Heart left ventricle (tissue), 16 donors: ENCODE measurements around the gene HS6ST3. TPM values are rescaled to one million over a fixed set of nuclear protein-coding genes. Genes with fewer than 3 reads are reported as not detected.
"Not testable (repeated sequence)": the region's sequence is repeated elsewhere in the genome, so short reads cannot be mapped to it uniquely, and the experiment has no call there.

Experiments used
- ATAC-seq, 4 donors: fragments of 200-7000 bp; cut with Tn5 transposase; one replicate each; pipeline ENCODE4 v1.9.1; 2020 to 2022; ENCODE audit warnings: moderate library complexity in 4 of 4, mild to moderate bottlenecking in 3 of 4, moderate number of reproducible peaks in 1 of 4
- DNase-seq, 5 donors: peaks; one replicate each; pipeline ENCODE4 v3.0.0-alpha.2; 2020
- H3K27ac ChIP-seq, 12 donors: fragments of 200-600 bp; sonication (generic) in 4 of 12; one replicate each; pipeline versions ENCODE4 v1.5.0 to v1.8.0; 2016 to 2022; ENCODE audit warnings: mild to moderate bottlenecking in 2 of 12
- H3K27me3 ChIP-seq, 9 donors: fragments of 200-600 bp; sonication (generic) in 2 of 9; one replicate each; pipeline versions ENCODE4 v1.5.1 to v1.8.0; 2016 to 2022; ENCODE audit warnings: mild to moderate bottlenecking in 3 of 9
- H3K36me3 ChIP-seq, 9 donors: fragments of 200-600 bp; sonication (generic) in 2 of 9; one replicate each; pipeline versions ENCODE4 v1.5.0 to v1.8.0; 2018 to 2022; ENCODE audit warnings: mild to moderate bottlenecking in 2 of 9
- H3K4me1 ChIP-seq, 12 donors: fragments of 200-600 bp; sonication (generic) in 4 of 12; one replicate each; pipeline versions ENCODE4 v1.5.0 to v1.8.0; 2016 to 2022; ENCODE audit warnings: mild to moderate bottlenecking in 3 of 12
- H3K4me3 ChIP-seq, 12 donors: fragments of 200-600 bp; sonication (generic) in 4 of 12; one replicate each; pipeline versions ENCODE4 v1.5.0 to v1.8.0; 2017 to 2022; ENCODE audit warnings: mild to moderate bottlenecking in 9 of 12, moderate library complexity in 4 of 12
- H3K9me3 ChIP-seq, 12 donors: fragments of 200-600 bp; sonication (generic) in 4 of 12; one replicate each; pipeline versions ENCODE4 v1.5.0 to v1.8.0; 2016 to 2022; ENCODE audit warnings: mild to moderate bottlenecking in 1 of 12
- POLR2A ChIP-seq, 2 donors: fragments of 450-650 bp; IDR thresholded peaks; one replicate each; pipeline ENCODE4 v1.6.1; 2017; ENCODE audit warnings: antibody characterized with exemption in 2 of 2, mild to moderate bottlenecking in 2 of 2, moderate library complexity in 2 of 2
- WGBS, 4 donors: extraction: QIAGEN DNeasy Blood & Tissue Kit in 2 of 4; methylation state at CpG; one replicate each; pipeline versions ENCODE4 v1.1.5 to v1.1.7; 2013 to 2018; 5-methylcytosine and 5-hydroxymethylcytosine counted together
- intact Hi-C, 10 donors: fragments of 100-400 bp; cut with DNase I; formaldehyde crosslinking; loops; one replicate each; pipeline versions ENCODE4 v1.11.1 to v1.14.2; 2022
- polyA plus RNA-seq, 2 donors: library from polyadenylated mRNA; stranded (reverse); fragments of 200-250 nt; gene quantifications; one replicate each; pipeline ENCODE4 v1.2.3, GENCODE V29; 2013
- total RNA-seq, 9 donors: library from RNA; depleted of rRNA in 2 of 9; stranded (reverse); fragments of >200 nt in 2 of 9; fragmentation: NEBNext Ultra II Directional in 3 of 9; extraction: Animal tissue kit (Norgen Biotek cat#: 25700) in 3 of 9; gene quantifications; one replicate each; pipeline versions ENCODE4 v1.1.0 to v1.2.4, GENCODE V29; 2016 to 2023
- TF ChIP-seq, protein P1 (sequence below), 12 donors: fragments of 200-600 bp; sonication (generic) in 4 of 12; IDR thresholded peaks; one replicate each; pipeline versions ENCODE4 v1.5.0 to v1.8.0; 2018 to 2022; ENCODE audit warnings: antibody characterized with exemption in 12 of 12, mild to moderate bottlenecking in 5 of 12
- donor health status: ischemic (EF 13 %, LVEDD 7.1; RV severe dilation, severe dysfunction).
- donor health status: healthy with polysubstance abuse.
- donor health status: DM: no; HTN: yes; CAD: no.
- donor health status: DM: no; HTN: no; CAD: no.
- donor health status: ischemic (EF 25% LVEDD 6.9; RV normal size, moderate dysfunction).
- donor health status: ischemic (EF 25% LVEDD 5.7; RV mildly dilated, moderate dysfunction).
- donor health status: healthy.
- donor health status: DM: yes; HTN: yes; CAD: no.
- donor health status: ischemic (EF 35%, LVEDD 5.7; RV mildly dilated, moderate dysfunction).
- donor health status: nonischemic (EF 11% LVEDD 7.7; RV severe dilation, severe dysfunction).
- donor health status: DM: yes; HTN: yes; CAD: no.
- donor health status: PGD.
- donor health status: ischemic (EF 29% LVEDD 5.4; RV normal size, mild dysfunction).
- donor health status: nonischemic (EF 23%, LVEDD 6.1; RV moderate dilation, normal function).

HS6ST3 gene
- total and polyA plus RNA-seq, 11 donors = 0.01 to 5.2 (median 1.2) TPM

DNA sequence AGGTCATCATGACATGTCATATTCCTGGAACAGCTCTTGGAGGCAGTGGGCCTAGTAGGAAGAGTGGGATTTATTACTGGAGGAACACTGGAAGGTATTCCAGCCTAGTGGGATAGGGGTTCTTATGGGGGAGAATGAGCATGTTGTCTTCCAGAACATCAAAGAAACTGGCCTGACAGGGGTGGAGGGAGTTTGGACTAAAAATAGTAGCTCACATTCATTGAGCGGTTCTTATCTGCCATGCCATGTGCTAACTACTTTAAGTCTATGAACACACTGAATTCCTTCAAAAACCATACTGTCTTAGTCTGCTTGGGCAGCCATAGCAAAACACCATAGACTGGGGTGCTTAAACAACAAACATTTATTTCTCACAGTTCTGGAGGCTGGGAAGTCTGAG is 413.6 kb downstream of the HS6ST3 start:
- no peak for TF ChIP-seq POLR2A (IDR thresholded peaks at IDR 0.05)
- TF ChIP-seq, protein P1, sequence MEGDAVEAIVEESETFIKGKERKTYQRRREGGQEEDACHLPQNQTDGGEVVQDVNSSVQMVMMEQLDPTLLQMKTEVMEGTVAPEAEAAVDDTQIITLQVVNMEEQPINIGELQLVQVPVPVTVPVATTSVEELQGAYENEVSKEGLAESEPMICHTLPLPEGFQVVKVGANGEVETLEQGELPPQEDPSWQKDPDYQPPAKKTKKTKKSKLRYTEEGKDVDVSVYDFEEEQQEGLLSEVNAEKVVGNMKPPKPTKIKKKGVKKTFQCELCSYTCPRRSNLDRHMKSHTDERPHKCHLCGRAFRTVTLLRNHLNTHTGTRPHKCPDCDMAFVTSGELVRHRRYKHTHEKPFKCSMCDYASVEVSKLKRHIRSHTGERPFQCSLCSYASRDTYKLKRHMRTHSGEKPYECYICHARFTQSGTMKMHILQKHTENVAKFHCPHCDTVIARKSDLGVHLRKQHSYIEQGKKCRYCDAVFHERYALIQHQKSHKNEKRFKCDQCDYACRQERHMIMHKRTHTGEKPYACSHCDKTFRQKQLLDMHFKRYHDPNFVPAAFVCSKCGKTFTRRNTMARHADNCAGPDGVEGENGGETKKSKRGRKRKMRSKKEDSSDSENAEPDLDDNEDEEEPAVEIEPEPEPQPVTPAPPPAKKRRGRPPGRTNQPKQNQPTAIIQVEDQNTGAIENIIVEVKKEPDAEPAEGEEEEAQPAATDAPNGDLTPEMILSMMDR (IDR thresholded peaks at IDR 0.05) = no peak
- H3K36me3 ChIP-seq = no peaks in the 10 kb centered on the region
- intact Hi-C loops = no loop called here
- no peaks in the 10 kb centered on the region for H3K4me1 ChIP-seq
- H3K9me3 ChIP-seq = no peaks in the 10 kb centered on the region
- H3K27me3 ChIP-seq = no peaks in the 10 kb centered on the region
- ATAC-seq (no peak), DNase-seq (no peak)
- H3K4me3 ChIP-seq = no peak overlapping the region
- 30 to 53% (median 42%) methylated on average over 1 of the region's 1 CpG for WGBS, 4 donors
- no peak overlapping the region for H3K27ac ChIP-seq

DNA sequence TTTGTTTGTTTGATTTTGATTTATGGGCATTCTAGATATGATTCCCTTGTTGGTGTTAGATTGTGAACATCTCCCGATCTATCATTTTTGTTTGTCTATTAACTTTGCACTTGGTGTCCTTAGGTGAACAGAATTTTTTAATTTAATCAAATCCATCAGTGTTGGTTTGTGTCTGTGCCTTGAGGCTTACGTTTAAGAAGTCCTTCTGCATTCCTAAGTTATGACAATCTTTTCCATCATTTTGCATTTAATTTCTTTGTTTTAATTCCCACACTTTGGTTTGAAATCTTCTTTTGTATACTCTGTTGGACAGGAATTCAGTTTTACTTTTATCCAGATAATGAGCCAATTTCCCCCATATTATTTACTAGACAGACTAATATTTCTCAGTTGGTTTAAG is 421.7 kb downstream of the HS6ST3 start:
- no peak overlapping the region for H3K27ac ChIP-seq
- ATAC-seq (no peak), DNase-seq (no peak)
- H3K27me3 ChIP-seq = no peaks in the 10 kb centered on the region
- intact Hi-C loops = no loop called here
- WGBS, 4 donors = 80 to 87% (median 86%) methylated on average over 2 of the region's 2 CpGs
- no peaks in the 10 kb centered on the region for H3K36me3 ChIP-seq
- no peaks in the 10 kb centered on the region for H3K4me1 ChIP-seq
- H3K9me3 ChIP-seq = no peaks in the 10 kb centered on the region
- H3K4me3 ChIP-seq = no peak overlapping the region
- TF ChIP-seq, protein P1 (IDR thresholded peaks at IDR 0.05) = no peak

DNA sequence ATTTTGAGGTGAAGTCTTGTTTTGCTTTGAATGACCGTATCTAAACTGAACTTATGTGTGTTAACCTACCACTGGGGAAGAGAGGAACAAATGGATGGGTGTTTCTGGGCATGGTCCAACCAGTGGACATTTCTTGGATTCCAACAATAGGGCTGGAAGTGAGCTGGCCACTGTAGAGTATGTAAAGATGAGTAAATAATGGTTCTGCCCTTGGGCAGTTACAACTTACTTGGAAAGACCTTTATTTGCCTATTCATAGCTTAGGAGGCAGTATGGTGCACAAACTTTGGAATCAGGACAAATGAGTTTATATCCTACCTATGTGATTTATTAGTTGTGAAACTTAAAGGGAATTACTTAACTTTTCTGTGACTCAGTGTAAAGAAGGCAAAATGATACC is 429.5 kb downstream of the HS6ST3 start:
- 75 to 93% (median 87%) methylated on average over 1 of the region's 1 CpG for WGBS, 4 donors
- Histone ChIP-seq H3K4me3 (no peak overlapping the region), H3K4me1 (no peaks in the 10 kb centered on the region), H3K27ac (no peak overlapping the region), H3K9me3 (no peaks in the 10 kb centered on the region), H3K27me3 (no peaks in the 10 kb centered on the region), H3K36me3 (no peaks in the 10 kb centered on the region)
- DNase-seq = no peak
- intact Hi-C loops = no loop called here
- no peak for TF ChIP-seq POLR2A (IDR thresholded peaks at IDR 0.05)
- TF ChIP-seq, protein P1 (IDR thresholded peaks at IDR 0.05) = no peak
- ATAC-seq = no peak

DNA sequence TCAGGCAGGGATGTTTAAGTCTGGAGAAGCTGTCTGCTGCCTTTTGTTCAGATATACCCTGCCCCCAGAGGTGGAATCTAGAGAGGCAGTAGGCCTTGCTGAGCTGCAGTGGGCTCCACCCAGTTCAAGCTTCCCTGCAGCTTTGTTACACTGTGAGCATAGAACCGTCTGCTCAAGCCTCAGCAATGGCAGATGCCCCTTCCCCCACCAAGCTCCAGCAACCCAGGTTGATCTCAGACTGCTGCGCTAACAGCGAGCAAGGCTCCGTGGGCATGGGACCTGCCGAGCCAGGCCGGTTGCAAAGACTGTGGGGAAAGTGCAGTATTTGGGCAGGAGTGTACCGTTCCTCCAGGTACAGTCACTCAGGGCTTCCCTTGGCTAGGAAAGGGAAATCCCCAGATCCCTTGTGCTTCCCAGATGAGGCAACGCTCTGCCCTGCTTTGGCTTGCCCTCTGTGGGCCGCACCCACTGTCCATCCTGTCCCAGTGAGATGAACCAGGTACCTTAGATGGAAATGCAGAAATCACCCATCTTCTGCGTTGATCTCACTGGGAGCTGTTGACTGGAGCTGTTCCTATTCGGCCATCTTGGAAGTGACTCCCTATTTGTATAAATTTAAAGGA is 434.6 kb downstream of the HS6ST3 start:
- H3K4me1 ChIP-seq, H3K27ac ChIP-seq, H3K36me3 ChIP-seq, ATAC-seq, H3K4me3 ChIP-seq, intact Hi-C loops, H3K27me3 ChIP-seq, DNase-seq, H3K9me3 ChIP-seq: not testable (repeated sequence)
- 84 to 87% (median 85%) methylated on average over 10 to 11 of the region's 11 CpGs for WGBS, 4 donors

DNA sequence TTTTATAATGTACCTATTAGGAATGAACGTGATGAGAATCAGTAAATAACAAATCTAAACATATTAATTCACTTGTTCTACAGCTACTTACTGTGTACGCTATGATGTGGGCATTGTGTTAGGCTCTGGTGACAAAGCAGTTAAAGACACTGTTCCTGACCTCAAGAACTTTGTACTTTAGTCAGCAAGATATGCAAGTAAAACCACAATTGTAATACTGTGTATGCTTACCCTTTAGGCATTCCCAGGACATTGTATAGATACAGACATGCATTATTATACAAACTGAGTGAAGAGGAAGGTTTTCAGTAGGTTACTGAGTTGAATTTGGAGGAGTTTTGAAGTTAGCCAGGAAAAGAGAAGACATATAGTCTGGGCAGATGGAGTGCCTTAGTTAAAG is 435.8 kb downstream of the HS6ST3 start:
- Histone ChIP-seq H3K27ac (no peak overlapping the region), H3K4me3 (no peak overlapping the region), H3K27me3 (no peaks in the 10 kb centered on the region), H3K36me3 (no peaks in the 10 kb centered on the region), H3K4me1 (no peaks in the 10 kb centered on the region), H3K9me3 (no peaks in the 10 kb centered on the region)
- 83 to 89% (median 87%) methylated on average over 2 of the region's 2 CpGs for WGBS, 4 donors
- intact Hi-C loops = no loop called here
- TF ChIP-seq, protein P1 (IDR thresholded peaks at IDR 0.05) = no peak
- TF ChIP-seq POLR2A (IDR thresholded peaks at IDR 0.05) = no peak
- no peak for ATAC-seq
- DNase-seq = no peak
